Measurements from ENCODE around the gene RPP25.

RPP25 gene

GRCh38 chr15:74958908-74959585 lies 2.5 kb upstream of the RPP25 start:
- TF ChIP-seq ZNF580 (tag by site-specific recombination; IDR thresholded peaks at IDR 0.05) = 0 out of 2 replicates have a peak, but pooled peaks have one; percentile 31
- no peak for TF ChIP-seq ZNF221 (tag by site-specific recombination; IDR thresholded peaks at IDR 0.05; ENCODE audit: borderline replicate concordance)
- no peak for TF ChIP-seq ZFP3 (tag by site-specific recombination; IDR thresholded peaks at IDR 0.05; ENCODE audit: low read depth)
- peak; percentile 78 for TF ChIP-seq ZFHX2 (tag by site-specific recombination; conservative IDR thresholded peaks at IDR 0.05)
- TF ChIP-seq EGR2 (tag by site-specific recombination; IDR thresholded peaks at IDR 0.05; ENCODE audit: low read depth) = peak; percentile 74
- Histone ChIP-seq H3K4me3 (ENCODE audit: low read depth, low read length) (no peak overlapping the region), H3K4me1 (ENCODE audit: control insufficient read depth, insufficient read depth, low read length) (peaks cover 4% of the 10 kb centered on the region; the same call in 1 of the 2 replicates), H3K27ac (ENCODE audit: extremely low read depth, low read depth, low read length) (no peak overlapping the region), H3K36me3 (ENCODE audit: control insufficient read depth in 2 of 2, insufficient read depth in 1 of 2, low read length in 2 of 2) (no peaks in the 10 kb centered on the region), H3K9me3 (ENCODE audit: control insufficient read depth, insufficient read depth, low read depth, low read length) (no peaks in the 10 kb centered on the region)
- ChIA-PET CTCF (interaction anchor here (0.6 to 3.6 kb wide), 4 partner anchors 8 to 667 kb away, joined by 3 to 16 read pairs (median 6); no protein-coding TSS in a partner anchor), POLR2A (interaction anchor here (0.6 to 0.7 kb wide), 3 partner anchors 117 to 591 kb away, joined by 3 to 6 read pairs (median 3); no protein-coding TSS in a partner anchor)

- Histone ChIP-seq H3K4me3 (ENCODE audit: low read depth, low read length) (no peak overlapping the region), H3K27ac (ENCODE audit: extremely low read depth, low read depth, low read length) (no peak overlapping the region), H3K4me1 (ENCODE audit: control insufficient read depth, insufficient read depth, low read length) (peaks cover 4% of the 10 kb centered on the region; the same call in 1 of the 2 replicates), H3K36me3 (ENCODE audit: control insufficient read depth in 2 of 2, insufficient read depth in 1 of 2, low read length in 2 of 2) (no peaks in the 10 kb centered on the region), H3K9me3 (ENCODE audit: control insufficient read depth, insufficient read depth, low read depth, low read length) (no peaks in the 10 kb centered on the region)
- ChIA-PET CTCF (interaction anchor here (1.2 to 3.6 kb wide), 2 partner anchors 8 to 187 kb away, joined by 6 to 16 read pairs; no protein-coding TSS in a partner anchor), POLR2A (interaction anchor here (0.6 to 0.7 kb wide), 2 partner anchors 117 to 446 kb away, joined by 3 to 6 read pairs; no protein-coding TSS in a partner anchor)
- TF ChIP-seq ZNF521 (tag by site-specific recombination; IDR thresholded peaks at IDR 0.05) = no peak
- no peak for TF ChIP-seq WT1 (tag by site-specific recombination; IDR thresholded peaks at IDR 0.05)
- no peak for TF ChIP-seq HOXD13 (CRISPR knock-in tag; IDR thresholded peaks at IDR 0.05; ENCODE audit: borderline replicate concordance)
- no peak for TF ChIP-seq ZNF580 (tag by site-specific recombination; IDR thresholded peaks at IDR 0.05)
- no peak for TF ChIP-seq ZNF221 (tag by site-specific recombination; IDR thresholded peaks at IDR 0.05; ENCODE audit: borderline replicate concordance)
- TF ChIP-seq SP2 (tag by site-specific recombination; IDR thresholded peaks at IDR 0.05) = 0 out of 2 replicates have a peak, but pooled peaks have one; percentile 32
- TF ChIP-seq ZNF639 (tag by site-specific recombination; IDR thresholded peaks at IDR 0.05) = no peak
- no peak for TF ChIP-seq ZNF184 (tag by site-specific recombination; IDR thresholded peaks at IDR 0.05)
- TF ChIP-seq SALL2 (tag by site-specific recombination; IDR thresholded peaks at IDR 0.05; ENCODE audit: borderline replicate concordance) = no peak
- TF ChIP-seq ZIC2 (tag by site-specific recombination; IDR thresholded peaks at IDR 0.05) = peak; percentile 73
- TF ChIP-seq ZSCAN4 (tag by site-specific recombination; IDR thresholded peaks at IDR 0.05) = no peak
- TF ChIP-seq ZNF24 (tag by site-specific recombination; IDR thresholded peaks at IDR 0.05) = no peak
- TF ChIP-seq PBX3 (CRISPR knock-in tag; IDR thresholded peaks at IDR 0.05) = no peak
- no peak for TF ChIP-seq KLF17 (tag by site-specific recombination; IDR thresholded peaks at IDR 0.05)
- peak; percentile 64 for TF ChIP-seq ZNF341 (tag by site-specific recombination; IDR thresholded peaks at IDR 0.05; ENCODE audit: low read depth)
- no peak for TF ChIP-seq AEBP2 (tag by site-specific recombination; IDR thresholded peaks at IDR 0.05; ENCODE audit: borderline replicate concordance)
- no peak for TF ChIP-seq ZFP41 (tag by site-specific recombination; IDR thresholded peaks at IDR 0.05; ENCODE audit: borderline replicate concordance)
- TF ChIP-seq ZEB2 (tag by site-specific recombination; IDR thresholded peaks at IDR 0.05) = no peak
- TF ChIP-seq KLF1 (tag by site-specific recombination; IDR thresholded peaks at IDR 0.05) = peak; percentile 82
- no peak for TF ChIP-seq ZNF292 (tag by site-specific recombination; IDR thresholded peaks at IDR 0.05; ENCODE audit: borderline replicate concordance, low read depth)
- no peak for TF ChIP-seq ZFP69B (tag by site-specific recombination; IDR thresholded peaks at IDR 0.05)
Measured at GRCh38 chr15:74958320-74958907, 1.8 kb upstream of the RPP25 start.

Measured in HEK293 (cell line).